Caki2 (cell line): ENCODE data around the gene AZGP1. TPM values are rescaled to one million over a fixed set of nuclear protein-coding genes. Genes with fewer than 3 reads are reported as not detected.

Experiments
- DNase-seq: peaks from one replicate; pipeline ENCODE4 v3.0.0-alpha.2; 2015; ENCODE audit warnings: low read depth
- in situ Hi-C: cut with HindIII; loops from 2 replicates; pipeline ENCODE4 v1.10.0; 2016; ENCODE audit warnings: low sequenced_read_pairs, low pct_unique_long_range_greater_than_20kb, mixed read lengths
- total RNA-seq: library from RNA; depleted of rRNA; stranded (reverse); fragments of >200 nt; shearing (Covaris generic); gene quantifications from 2 replicates; pipeline ENCODE4 v1.2.3, GENCODE V29; 2014; ENCODE audit warnings: low replicate concordance; rRNA removed

The AZGP1 gene
- total RNA-seq, 1 experiment from 2014 or later, result 1.1 TPM

DNA sequence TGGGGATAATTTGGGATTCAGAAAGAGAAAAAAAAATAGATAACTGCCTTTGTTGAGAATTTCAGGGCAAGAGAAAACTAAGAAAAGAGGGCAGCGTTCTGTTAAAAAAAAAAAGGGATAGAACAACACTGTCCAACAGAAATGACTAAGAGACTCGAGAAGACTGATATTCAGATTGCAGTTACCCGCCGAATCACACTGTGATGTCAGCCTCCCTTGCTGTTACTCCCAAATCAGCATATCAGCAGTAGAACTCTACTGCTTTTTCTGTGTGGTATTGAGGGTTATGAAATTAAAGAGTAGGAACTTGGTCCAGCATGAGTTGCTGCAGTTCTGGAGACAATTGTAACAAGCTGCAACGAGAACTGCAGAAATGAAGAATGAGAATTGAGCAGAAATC, 48.3 kb downstream of the AZGP1 start:
- DNase-seq, result no peak
- in situ Hi-C loops, result no loop called here

GRCh38 chr7:99926321-99926720, 49.5 kb downstream of the AZGP1 start:
- no peak for DNase-seq
- in situ Hi-C loops, result no loop called here

GRCh38 chr7:99923200-99923599, 52.6 kb downstream of the AZGP1 start:
- DNase-seq, result no peak
- in situ Hi-C loops, result no loop called here

DNA sequence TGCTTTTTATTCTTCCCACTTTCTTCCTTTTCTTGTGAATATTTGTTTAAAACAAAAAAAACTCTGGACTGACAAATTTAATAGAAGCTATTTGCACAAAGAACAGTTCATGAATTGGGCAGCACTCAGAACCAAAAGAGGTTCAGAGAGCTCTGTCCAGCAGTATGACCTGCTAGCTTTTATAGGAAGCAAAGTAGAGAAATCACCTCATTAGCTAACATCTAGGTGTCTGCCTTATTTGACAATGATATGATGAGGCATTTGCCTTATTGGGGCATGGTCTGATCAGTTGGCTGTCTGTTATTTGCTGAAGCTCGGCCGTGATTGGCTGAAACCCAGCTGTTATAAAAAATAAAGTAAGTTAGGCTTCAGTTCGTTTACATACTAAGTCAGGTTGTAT, 55.7 kb downstream of the AZGP1 start:
- peak; percentile 26 for DNase-seq
- in situ Hi-C loops, result no loop called here

GRCh38 chr7:99919814-99920112, 56.1 kb downstream of the AZGP1 start:
- DNase-seq, result no peak
- in situ Hi-C loops, result no loop called here

DNA sequence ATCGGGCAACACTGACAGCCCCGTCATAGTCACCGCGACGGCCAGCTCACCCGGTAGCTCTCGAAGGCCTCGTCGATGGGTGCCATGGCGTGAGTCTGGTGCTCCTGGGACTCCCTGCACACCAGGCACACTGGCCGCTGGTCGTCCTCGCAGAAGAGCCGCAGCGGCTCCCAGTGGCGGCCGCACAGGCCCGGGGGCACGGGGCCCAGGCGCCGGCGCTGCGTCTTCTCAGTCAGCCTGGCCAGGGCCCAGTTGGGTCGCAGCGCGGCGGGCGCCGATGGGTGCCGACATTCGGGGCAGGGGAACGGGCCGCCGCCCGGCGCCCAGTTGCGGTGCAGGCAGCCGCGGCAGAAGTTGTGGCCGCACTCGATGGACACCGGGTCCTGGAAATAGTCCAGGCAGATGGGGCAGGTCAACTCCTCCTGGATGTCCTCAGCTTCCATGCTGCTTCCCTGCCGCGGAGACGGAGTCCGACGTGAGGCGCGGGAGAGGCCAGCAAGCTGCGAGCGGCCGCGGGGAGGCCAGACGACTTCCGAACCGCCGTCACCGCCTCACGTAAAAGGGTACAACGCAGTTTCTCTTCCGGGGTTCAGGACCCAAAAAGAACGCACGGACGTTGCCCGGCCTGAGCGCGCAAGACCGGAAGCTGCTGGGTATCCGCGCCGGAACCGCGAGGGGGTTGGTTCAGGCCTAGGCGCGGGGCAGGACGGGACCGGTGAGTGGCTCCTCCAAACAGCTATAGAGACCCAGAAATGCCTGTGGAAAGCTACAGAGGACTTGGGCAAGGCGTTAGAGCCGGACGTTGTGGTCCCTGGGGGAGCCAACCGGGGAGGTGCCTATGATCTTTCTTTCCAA, 56.6 kb downstream of the AZGP1 start, which contains the start of gene TRIM4:
Gene TRIM4 (minus strand): TSS at position 572 of the 855 bp plus-strand sequence. CDS start 129 bp downstream, at position 443.
- in situ Hi-C loops, result no loop called here
- peak; percentile 85 for DNase-seq

Other genes starting within 250 kb of the AZGP1 start
- not detected in 2 replicates for gene CYP3A7, start 240.8 kb downstream of the AZGP1 start, total RNA-seq
- gene CYP3A4, start 191.8 kb downstream of the AZGP1 start, total RNA-seq, result not detected in 2 replicates
- not detected in 2 replicates for gene CYP3A43, start 148.0 kb downstream of the AZGP1 start, total RNA-seq
- not detected in 2 replicates for gene OR2AE1, start 99.0 kb downstream of the AZGP1 start, total RNA-seq
- 15.5 and 19.3 TPM in 2 replicates for gene TRIM4, start 56.5 kb downstream of the AZGP1 start, total RNA-seq
- not detected in 2 replicates for gene GJC3, start 46.4 kb downstream of the AZGP1 start, total RNA-seq
- 20.3 and 23.0 TPM in 2 replicates for gene ZKSCAN1, start 39.6 kb upstream of the AZGP1 start, total RNA-seq
- gene ZSCAN21, start 73.7 kb upstream of the AZGP1 start, total RNA-seq, result 1.0 and 4.4 TPM in 2 replicates
- gene ZNF3, start 105.7 kb upstream of the AZGP1 start, total RNA-seq, result 47.7 and 51.4 TPM in 2 replicates
- 91.2 and 92.5 TPM in 2 replicates for gene COPS6, start 112.9 kb upstream of the AZGP1 start, total RNA-seq
- 225 and 243 TPM in 2 replicates for gene MCM7, start 125.4 kb upstream of the AZGP1 start, total RNA-seq
- gene AP4M1, start 125.6 kb upstream of the AZGP1 start, total RNA-seq, result 25.8 and 28.1 TPM in 2 replicates
- gene TAF6, start 143.3 kb upstream of the AZGP1 start, total RNA-seq, result 17.8 and 29.7 TPM in 2 replicates
- 9.5 and 25.8 TPM in 2 replicates for gene CNPY4, start 143.6 kb upstream of the AZGP1 start, total RNA-seq
- 0.52 and 2.5 TPM in 2 replicates for gene MBLAC1, start 150.9 kb upstream of the AZGP1 start, total RNA-seq
- 63.0 and 126 TPM in 2 replicates for gene LAMTOR4, start 172.9 kb upstream of the AZGP1 start, total RNA-seq
- 2.2 and 2.3 TPM in 2 replicates for gene TRAPPC14, start 182.7 kb upstream of the AZGP1 start, total RNA-seq
- gene GAL3ST4, start 192.6 kb upstream of the AZGP1 start, total RNA-seq, result not detected in 2 replicates
- gene GPC2, start 201.3 kb upstream of the AZGP1 start, total RNA-seq, result 1.4 and 1.6 TPM in 2 replicates
- not detected in 2 replicates for gene STAG3, start 201.9 kb upstream of the AZGP1 start, total RNA-seq
- gene PVRIG, start 243.9 kb upstream of the AZGP1 start, total RNA-seq, result 1.4 TPM in 1 of 2 replicates, not detected in the other